VCaP (cell line): Measurements from ENCODE around the gene PRLR.
"Not testable (repeated sequence)": the region's sequence is repeated elsewhere in the genome, so short reads cannot be mapped to it uniquely, and the experiment has no call there.

Source experiments
- H3K27ac ChIP-seq: fragments of 450-650 bp; 2 replicates; pipeline ENCODE4 v1.5.1; 2017
- TF ChIP-seq, protein P1 (sequence below): fragments of 450-650 bp; conservative IDR thresholded peaks from 2 replicates; pipeline ENCODE4 v1.5.1; 2017; ENCODE audit warnings: mild to moderate bottlenecking, moderate library complexity

PRLR gene

DNA sequence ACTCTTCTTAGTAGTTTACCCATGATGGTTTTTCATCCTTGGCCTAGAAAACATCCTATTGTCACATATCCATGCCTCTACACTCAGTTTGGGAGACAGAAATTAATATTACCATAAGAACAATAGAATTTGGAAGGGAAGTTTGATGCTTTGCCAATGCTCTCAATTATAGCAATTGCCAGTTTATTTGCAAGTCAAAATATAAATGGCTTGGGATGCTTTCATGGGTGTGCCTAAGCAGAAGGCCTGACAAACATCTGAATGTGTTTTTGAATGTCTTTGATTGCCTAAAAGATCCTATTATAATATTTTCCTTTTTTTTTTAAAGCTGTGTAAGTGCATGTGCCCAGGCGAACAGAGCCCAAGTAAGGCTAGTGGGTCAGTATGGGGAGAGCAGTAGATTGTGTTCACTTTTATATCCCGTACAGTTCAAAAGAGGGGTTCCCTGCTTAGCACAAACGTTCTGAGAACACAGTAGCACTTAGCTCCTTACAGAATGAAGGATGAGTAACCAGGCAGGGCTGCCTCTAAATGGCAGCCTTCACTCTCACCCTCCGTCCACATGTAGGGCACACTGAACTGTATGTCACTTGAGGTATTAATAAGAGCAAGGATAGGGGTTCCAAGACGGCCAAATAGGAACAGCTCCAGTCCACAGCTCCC is 126.5 kb downstream of the PRLR start:
- H3K27ac ChIP-seq, result no peak overlapping the region
- TF ChIP-seq, protein P1, sequence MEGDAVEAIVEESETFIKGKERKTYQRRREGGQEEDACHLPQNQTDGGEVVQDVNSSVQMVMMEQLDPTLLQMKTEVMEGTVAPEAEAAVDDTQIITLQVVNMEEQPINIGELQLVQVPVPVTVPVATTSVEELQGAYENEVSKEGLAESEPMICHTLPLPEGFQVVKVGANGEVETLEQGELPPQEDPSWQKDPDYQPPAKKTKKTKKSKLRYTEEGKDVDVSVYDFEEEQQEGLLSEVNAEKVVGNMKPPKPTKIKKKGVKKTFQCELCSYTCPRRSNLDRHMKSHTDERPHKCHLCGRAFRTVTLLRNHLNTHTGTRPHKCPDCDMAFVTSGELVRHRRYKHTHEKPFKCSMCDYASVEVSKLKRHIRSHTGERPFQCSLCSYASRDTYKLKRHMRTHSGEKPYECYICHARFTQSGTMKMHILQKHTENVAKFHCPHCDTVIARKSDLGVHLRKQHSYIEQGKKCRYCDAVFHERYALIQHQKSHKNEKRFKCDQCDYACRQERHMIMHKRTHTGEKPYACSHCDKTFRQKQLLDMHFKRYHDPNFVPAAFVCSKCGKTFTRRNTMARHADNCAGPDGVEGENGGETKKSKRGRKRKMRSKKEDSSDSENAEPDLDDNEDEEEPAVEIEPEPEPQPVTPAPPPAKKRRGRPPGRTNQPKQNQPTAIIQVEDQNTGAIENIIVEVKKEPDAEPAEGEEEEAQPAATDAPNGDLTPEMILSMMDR, result no peak

- not testable (repeated sequence) for H3K27ac ChIP-seq
Observed at GRCh38 chr5:35101720-35102119, 128.6 kb downstream of the PRLR start.

DNA sequence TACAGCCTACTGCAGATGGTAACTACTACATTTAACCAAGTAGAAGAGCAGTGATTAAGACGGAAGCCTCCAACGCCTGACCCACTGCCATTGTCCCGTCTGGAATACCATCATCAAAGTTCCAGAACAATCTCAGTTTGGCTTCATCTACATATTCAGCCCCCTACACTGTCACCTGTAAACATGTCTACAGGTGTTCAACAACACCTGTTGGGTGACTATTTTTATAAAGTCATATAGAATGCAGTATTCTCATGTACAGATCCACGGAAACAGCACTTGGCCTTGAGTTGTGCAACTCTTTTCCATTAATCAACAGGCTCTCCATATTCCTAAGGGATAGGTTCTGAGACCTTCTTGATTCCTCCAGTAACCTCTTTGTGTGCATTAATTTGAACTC is 129.3 kb downstream of the PRLR start:
- TF ChIP-seq, protein P1, result no peak
- H3K27ac ChIP-seq, result no peak overlapping the region

GRCh38 chr5:35098214-35098613 is 132.1 kb downstream of the PRLR start:
- TF ChIP-seq, protein P1, result no peak
- no peak overlapping the region for H3K27ac ChIP-seq

DNA sequence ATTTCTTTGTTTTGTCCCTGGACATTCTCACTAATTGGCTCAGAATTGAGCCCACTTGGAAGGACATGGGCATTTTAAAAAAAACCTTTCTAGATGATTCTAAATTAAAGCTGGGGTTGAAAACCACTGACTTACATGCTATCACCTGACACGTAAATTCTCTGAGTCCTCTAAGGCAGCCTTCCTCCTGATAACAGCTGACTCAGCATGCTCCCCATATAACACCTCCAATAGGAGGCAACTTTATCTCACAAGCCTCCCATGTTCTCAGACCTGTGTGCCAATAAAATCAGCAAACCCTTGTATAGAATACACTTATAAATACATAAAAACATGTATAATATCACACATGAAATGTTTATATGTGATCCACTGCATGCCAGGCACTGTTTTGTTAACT is 133.4 kb downstream of the PRLR start:
- TF ChIP-seq, protein P1, result no peak
- H3K27ac ChIP-seq, result no peak overlapping the region

GRCh38 chr5:35096216-35096615 is 134.1 kb downstream of the PRLR start:
- TF ChIP-seq, protein P1, result no peak
- no peak overlapping the region for H3K27ac ChIP-seq

- TF ChIP-seq, protein P1, result no peak
- H3K27ac ChIP-seq, result no peak overlapping the region
Observed at GRCh38 chr5:35095366-35095765, 134.9 kb downstream of the PRLR start.

DNA sequence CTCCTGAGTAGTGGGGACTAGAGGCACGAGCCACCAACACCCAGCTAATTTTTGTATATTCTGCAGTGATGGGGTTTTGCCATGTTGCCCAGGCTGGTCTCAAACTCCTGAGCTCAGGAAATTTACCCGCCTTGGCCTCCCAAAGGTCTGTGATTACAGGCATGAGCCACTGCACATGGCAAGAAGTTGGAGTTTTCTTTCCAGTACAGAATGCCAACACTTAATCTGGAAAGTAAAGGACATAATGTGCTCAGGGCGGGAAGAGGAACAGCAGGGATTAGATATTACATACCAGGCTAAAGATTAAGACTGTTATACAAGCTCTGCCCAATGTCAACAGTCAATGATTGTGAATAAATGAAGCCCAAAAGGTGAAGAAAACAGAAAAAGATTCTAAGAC is 135.3 kb downstream of the PRLR start:
- TF ChIP-seq, protein P1, result no peak
- H3K27ac ChIP-seq, result no peak overlapping the region
